ENCODE data around the gene ST6GALNAC2. TPM values are rescaled to one million over a fixed set of nuclear protein-coding genes. Genes with fewer than 3 reads are reported as not detected.
"Not testable (repeated sequence)": the region's sequence is repeated elsewhere in the genome, so short reads cannot be mapped to it uniquely, and the experiment has no call there.

Gene ST6GALNAC2
- total and polyA plus RNA-seq, 5 experiments from 2014 or later, result 0.44 to 1.1 TPM; not detected in 3

DNA sequence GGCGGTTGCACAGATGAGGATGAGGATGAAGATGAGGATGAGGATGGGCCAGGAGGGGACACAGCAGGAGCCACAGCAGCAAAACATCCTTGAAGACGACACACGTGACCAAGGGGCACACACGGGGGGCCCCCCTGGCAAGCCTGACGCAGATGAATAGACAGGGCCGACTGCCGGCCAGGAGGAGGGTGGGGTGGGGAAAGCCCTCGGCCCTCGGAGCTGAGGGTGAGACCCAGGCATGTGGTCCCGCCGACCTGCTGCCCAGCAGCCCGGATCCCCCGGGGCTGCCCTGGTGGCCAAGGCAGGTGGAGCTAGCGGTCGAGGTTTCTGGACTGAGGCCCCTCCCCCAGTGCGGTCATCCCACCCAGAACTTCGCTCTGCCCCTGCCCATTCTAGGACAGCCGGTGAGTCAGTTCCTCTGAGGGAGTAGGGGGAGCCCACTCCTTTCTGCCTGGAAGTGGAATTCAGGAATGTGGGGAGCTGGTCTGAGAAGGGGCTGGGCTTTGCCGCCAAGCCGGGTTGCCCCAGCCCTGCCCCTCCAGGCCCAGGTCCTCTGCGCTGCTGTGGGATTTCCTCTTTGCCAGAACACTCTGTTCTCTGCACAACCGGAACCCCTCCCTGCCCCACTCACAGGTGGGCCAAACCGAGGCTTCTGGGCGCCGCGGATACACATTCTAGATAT is 58.1 kb downstream of the ST6GALNAC2 start:
- H3K27ac Mint-ChIP-seq, result peak overlapping the region; percentile 89 to 99 (median 96)
- peak overlapping the region; percentile 72 to 89 (median 80) for H3K4me3 Mint-ChIP-seq
- H3K27me3 Mint-ChIP-seq, result no peaks in the 10 kb centered on the region
- H3K36me3 Mint-ChIP-seq, result no peaks in the 10 kb centered on the region
- DNase-seq (peak; percentile 50 to 83 (median 68)), ATAC-seq (peak; percentile 78 to 85)
- H3K4me1 Mint-ChIP-seq, result peaks cover 31 to 69% (median 60%) of the 10 kb centered on the region in 4 donors
- POLR2A ChIA-PET, result interaction anchor here (0.5 to 3.6 kb wide), 21 partner anchors 8 to 1259 kb away, joined by 3 to 46 read pairs (median 4); partner anchors contain the start of genes CYGB, JMJD6, METTL23 and PRCD
- no peaks in the 10 kb centered on the region for H3K9me3 Mint-ChIP-seq

DNA sequence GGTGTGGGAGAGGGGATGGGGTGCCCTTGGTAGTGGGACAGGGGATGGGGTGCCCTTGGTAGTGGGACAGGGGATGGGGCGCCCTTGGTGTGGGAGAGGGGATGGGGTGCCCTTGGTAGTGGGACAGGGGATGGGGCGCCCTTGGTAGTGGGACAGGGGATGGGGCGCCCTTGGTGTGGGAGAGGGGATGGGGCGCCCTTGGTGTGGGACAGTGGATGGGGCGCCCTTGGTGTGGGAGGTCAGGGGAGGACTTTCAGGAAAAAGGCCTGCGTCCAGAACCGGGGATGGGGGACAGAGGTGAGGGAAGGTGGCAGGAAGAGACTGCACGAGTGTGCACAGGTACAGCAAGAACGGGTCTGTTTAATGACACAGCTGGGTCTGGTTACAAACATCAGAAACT is 58.6 kb downstream of the ST6GALNAC2 start:
- H3K27me3 Mint-ChIP-seq, ATAC-seq, H3K9me3 Mint-ChIP-seq, H3K36me3 Mint-ChIP-seq: not testable (repeated sequence)
- peak in 1 of 10 donors; percentile 58 for DNase-seq
- POLR2A ChIA-PET, result interaction anchor here (1.0 to 3.6 kb wide), 9 partner anchors 9 to 347 kb away, joined by 3 to 46 read pairs (median 16); partner anchors contain the start of genes CYGB and PRCD
- Mint-ChIP-seq H3K4me1 (peaks cover 31 to 64% (median 57%) of the 10 kb centered on the region in 4 donors), H3K4me3 (peak overlapping the region; percentile 70 to 89 (median 80)), H3K27ac (peak overlapping the region; percentile 87 to 97 (median 95))

DNA sequence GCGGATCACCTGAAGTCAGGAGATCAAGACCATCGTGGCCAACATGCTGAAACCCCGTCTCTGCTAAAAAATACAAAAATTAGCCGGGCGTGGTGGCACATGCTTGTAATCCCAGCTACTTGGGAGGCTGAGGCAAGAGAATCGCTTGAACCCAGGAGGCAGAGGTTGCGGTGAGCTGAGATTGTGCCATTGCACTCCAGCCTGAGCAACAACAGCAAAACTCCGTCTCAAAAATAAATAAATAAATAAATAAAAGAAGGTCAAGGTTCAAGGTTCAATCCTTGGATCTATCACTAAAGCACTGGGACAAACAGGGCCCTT is 60.2 kb downstream of the ST6GALNAC2 start:
- ATAC-seq, H3K27me3 Mint-ChIP-seq, H3K27ac Mint-ChIP-seq, DNase-seq, H3K4me3 Mint-ChIP-seq, H3K9me3 Mint-ChIP-seq, H3K36me3 Mint-ChIP-seq: not testable (repeated sequence)
- peaks cover 27 to 58% (median 49%) of the 10 kb centered on the region in 4 donors for H3K4me1 Mint-ChIP-seq
- POLR2A ChIA-PET, result interaction anchor here (0.7 to 3.7 kb wide), 10 partner anchors 10 to 156 kb away, joined by 3 to 21 read pairs (median 3); no protein-coding TSS in a partner anchor

DNA sequence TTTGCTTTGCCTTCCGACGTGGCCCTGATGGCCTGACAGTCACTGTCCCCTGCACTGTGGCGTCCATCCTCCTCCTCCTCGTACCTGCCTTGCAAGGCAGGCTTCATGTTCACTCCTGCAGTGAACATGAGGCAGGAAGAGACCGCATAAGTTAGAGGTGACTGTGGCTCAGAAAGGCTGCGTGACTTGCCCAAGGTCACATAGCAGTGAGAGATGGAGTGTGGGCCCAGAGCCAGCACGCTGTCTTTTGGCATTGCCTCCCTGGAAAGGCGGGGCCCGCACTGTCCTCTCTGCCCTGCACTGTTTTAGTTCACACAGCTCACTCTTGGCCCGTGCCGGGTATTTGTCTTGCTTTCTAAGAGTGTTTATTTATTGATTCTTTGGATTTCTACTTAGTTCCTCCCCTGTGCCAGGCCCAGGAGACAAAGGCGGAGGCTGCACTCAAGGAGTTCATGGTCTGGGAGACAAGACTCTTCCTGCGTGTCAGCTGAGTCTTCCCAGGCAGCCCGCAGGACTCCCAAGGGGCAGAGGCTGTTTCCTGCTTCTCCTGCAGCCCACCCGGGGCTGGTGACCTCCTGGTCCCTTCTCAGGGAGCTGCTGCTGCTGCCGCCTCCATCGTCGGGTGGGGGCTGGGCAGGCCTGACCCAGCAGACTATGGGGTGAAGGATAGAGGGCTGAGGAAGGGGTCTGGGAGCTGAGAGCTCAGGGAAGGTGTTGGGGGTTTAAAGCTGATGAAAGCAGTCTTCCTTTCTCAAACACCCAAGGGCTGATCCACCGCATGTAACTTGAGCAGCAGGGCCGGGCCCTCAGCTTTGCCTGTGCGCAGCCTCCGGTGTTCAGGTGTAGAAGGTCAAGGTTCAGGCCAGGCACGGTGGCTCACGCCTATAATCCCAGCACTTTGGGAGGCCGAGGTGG is 60.8 kb downstream of the ST6GALNAC2 start:
- ATAC-seq, result no peak
- Mint-ChIP-seq H3K9me3 (no peaks in the 10 kb centered on the region), H3K27me3 (no peaks in the 10 kb centered on the region), H3K4me3 (peak overlapping the region in 3 of 10 donors; percentile 22 to 62 (median 30)), H3K36me3 (no peaks in the 10 kb centered on the region), H3K4me1 (peaks cover 28 to 52% (median 44%) of the 10 kb centered on the region in 4 donors), H3K27ac (peak overlapping the region; percentile 8 to 93 (median 86))
- no peak for DNase-seq
- POLR2A ChIA-PET, result interaction anchor here (0.6 to 3.7 kb wide), 9 partner anchors 9 to 156 kb away, joined by 3 to 21 read pairs (median 3); no protein-coding TSS in a partner anchor

DNA sequence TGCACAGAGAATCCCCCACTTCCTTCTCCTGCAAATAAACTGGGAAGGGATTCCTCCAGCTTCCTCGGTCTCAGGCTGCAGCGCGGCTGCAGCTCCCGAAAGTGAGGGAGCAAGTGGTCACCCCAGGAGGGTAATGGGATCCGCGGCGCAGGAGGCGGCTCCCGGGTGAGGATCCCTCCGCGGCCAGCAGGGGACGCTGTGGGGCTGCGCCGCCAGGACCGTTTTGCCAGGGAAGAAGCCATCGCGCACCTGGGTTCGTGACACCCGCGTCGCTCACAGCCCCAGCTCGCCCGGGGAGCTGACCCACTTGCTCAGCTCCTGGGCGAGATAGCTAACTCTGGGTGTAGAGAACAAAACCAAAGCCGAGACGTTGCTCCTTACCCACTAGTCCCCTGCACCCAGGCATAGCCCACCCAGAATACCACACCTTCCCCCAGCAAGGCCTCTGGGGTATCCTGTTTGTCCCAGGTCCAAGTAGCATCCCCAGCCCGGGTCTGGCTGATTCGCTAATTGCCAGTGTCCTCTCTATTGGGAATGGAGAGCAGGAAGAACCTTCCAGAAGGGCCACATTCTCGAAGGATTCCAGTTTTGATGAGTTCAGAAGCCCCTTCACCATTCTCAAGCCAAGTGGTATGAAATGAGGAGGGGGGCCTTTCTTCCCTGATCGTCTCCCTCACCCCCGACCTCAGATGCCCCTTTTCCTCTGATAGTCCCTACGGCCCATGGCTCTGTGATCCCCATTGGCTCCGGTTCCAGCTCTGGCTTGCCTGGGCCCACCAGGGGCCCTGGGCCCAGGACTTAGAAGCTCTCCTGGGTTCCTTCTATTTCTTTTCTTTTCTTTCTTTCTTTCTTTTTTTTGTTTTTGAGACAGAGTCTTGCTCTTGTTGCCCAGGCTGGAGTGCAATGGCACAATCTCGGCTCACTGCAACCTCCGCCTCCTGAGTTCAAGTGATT is 62.3 kb downstream of the ST6GALNAC2 start:
- POLR2A ChIA-PET, result interaction anchor here (0.7 to 3.7 kb wide), 9 partner anchors 8 to 867 kb away, joined by 3 to 21 read pairs (median 5); no protein-coding TSS in a partner anchor

DNA sequence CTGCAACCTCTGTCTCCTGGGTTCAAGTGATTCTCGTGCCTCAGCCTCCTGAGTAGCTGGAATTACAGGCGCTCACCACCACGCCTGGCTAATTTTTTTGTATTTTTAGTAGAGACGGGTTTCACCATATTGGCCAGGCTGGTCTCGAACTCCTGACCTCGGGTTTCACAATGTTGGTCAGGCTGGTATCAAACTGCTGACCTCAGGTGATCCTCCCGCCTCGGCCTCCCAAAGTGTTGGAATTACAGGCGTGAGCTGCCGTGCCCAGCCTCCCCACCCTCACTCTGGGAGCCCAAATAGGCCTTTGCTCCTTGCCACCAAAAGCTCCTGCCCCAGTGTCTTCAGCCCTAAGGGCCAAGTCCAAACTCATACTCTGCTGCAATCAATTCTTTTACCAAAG is 64.0 kb downstream of the ST6GALNAC2 start:
- Mint-ChIP-seq H3K27ac (peak overlapping the region in 4 of 10 donors; percentile 3 to 70 (median 58)), H3K4me1 (peaks cover 23 to 43% (median 39%) of the 10 kb centered on the region in 4 donors)
- not testable (repeated sequence) for ATAC-seq, H3K27me3 Mint-ChIP-seq, DNase-seq, H3K36me3 Mint-ChIP-seq, H3K9me3 Mint-ChIP-seq, H3K4me3 Mint-ChIP-seq
- POLR2A ChIA-PET, result interaction anchor here (0.7 to 2.5 kb wide), 4 partner anchors 9 to 250 kb away, joined by 3 to 16 read pairs (median 5); no protein-coding TSS in a partner anchor

More for the DNA sequence above, 62.3 kb downstream of the ST6GALNAC2 start:
- Mint-ChIP-seq H3K36me3 (no peaks in the 10 kb centered on the region), H3K4me1 (peaks cover 29 to 51% (median 37%) of the 10 kb centered on the region in 4 donors), H3K27ac (peak overlapping the region; percentile 58 to 96 (median 89)), H3K4me3 (peak overlapping the region in 9 of 10 donors; percentile 31 to 81 (median 61)), H3K27me3 (no peaks in the 10 kb centered on the region), H3K9me3 (no peaks in the 10 kb centered on the region)
- ATAC-seq (peak; percentile 59 to 75), DNase-seq (peak; percentile 63 to 88 (median 80))

DNA sequence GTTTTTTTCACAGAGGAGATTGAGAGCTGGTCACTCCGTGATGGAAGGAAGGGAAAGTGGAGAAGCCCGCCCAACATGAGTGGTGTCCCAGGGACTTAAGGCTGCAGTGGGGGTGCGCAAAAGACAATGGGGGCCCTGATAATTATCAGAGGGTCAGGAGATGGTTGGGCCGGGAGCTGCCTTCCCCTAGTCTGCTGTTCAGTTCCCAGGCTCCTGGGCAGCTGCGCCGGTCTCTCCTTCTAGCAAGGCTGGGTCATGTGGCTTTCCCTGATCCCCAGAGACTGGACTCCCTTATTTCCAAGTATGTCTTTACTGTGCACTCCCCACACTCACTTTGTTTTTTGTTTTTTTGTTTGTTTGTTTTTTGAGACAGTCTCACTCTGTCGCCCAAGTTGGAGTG is 64.4 kb downstream of the ST6GALNAC2 start:
- no peak for DNase-seq
- Mint-ChIP-seq H3K4me3 (no peak overlapping the region), H3K4me1 (peaks cover 23 to 48% (median 40%) of the 10 kb centered on the region in 4 donors), H3K9me3 (no peaks in the 10 kb centered on the region), H3K27me3 (no peaks in the 10 kb centered on the region), H3K27ac (peak overlapping the region in 6 of 10 donors; percentile 25 to 94 (median 74)), H3K36me3 (no peaks in the 10 kb centered on the region)
- no peak for ATAC-seq
- POLR2A ChIA-PET, result interaction anchor here (0.7 to 2.4 kb wide), 3 partner anchors 9 to 249 kb away, joined by 3 to 5 read pairs (median 5); no protein-coding TSS in a partner anchor

DNA sequence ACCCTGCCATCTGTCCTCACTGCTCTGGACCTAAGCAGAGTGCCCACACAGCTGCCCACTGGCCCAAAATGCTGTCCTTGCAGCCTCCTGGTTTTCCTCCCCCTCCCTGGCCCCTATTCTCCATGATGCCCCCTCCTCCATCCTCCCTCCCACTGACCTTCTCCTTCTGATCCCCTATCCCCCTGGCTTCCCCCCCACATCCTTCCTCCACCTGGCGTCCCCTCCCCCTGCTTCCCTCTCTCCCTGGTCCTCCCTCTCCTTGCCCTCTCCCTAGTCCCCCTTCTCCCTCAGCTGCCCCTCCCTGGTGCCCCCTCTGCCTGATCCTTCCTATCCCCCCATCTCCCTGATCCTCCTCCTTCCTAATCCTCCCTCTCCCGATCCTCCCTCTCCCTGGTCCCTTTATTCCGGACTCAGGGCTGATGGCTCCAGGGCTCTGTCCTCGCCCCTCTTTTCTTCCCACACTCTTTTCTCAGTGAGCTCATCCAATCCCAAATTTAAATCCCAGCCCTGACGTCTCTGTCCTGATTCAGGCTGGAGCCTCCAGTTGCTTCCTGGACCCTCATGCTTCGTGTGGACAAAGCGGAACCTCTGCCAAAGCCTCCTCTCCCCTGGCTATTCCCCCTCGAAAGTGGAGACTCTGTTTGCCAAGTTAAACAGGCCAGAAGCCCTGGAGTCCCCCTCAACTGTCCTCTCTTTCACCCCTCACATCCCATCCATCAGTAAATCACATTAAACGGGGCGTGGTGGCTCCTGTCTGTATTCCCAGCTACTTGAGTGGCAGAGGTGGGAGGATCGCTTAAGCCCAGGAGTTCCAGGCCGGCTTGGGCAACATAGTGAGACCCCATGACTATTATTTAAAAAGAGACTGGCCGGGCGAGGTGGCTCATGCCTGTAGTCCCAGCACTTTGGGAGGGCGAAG is 66.4 kb downstream of the ST6GALNAC2 start:
- H3K27me3 Mint-ChIP-seq, result no peaks in the 10 kb centered on the region
- peak overlapping the region in 2 of 10 donors; percentile 4 to 16 for H3K4me3 Mint-ChIP-seq
- ATAC-seq (no peak), DNase-seq (no peak)
- peaks cover 24 to 57% (median 51%) of the 10 kb centered on the region in 4 donors for H3K4me1 Mint-ChIP-seq
- H3K9me3 Mint-ChIP-seq, result no peaks in the 10 kb centered on the region
- H3K36me3 Mint-ChIP-seq, result no peaks in the 10 kb centered on the region
- POLR2A ChIA-PET, result interaction anchor here (0.6 to 1.8 kb wide), 6 partner anchors 9 to 453 kb away, joined by 3 to 12 read pairs (median 4); no protein-coding TSS in a partner anchor
- H3K27ac Mint-ChIP-seq, result peak overlapping the region; percentile 40 to 98 (median 87)

DNA sequence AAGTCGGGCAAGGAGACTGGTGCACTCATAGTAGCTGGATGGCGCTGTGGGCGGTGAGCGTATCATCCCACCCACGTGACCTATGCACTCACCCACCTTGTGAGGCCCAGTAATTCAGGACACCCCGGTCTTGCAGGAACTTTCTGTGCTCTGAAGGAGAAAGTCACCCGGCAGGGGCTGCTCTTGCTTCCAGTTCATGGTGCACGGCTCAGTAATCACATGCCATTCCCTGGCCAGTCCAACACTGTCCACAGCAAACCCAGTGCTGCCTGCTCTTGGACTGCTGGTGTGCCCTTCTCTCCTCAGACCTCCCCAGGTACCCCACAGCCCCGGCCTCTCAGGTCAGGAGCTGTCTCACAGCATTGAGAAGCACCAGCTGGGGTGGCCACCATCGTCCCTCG is 68.0 kb downstream of the ST6GALNAC2 start:
- Mint-ChIP-seq H3K4me1 (peaks cover 23 to 57% (median 54%) of the 10 kb centered on the region in 4 donors), H3K4me3 (peak overlapping the region in 4 of 10 donors; percentile 25 to 45 (median 32)), H3K36me3 (no peaks in the 10 kb centered on the region), H3K27ac (peak overlapping the region; percentile 71 to 98 (median 89)), H3K9me3 (no peaks in the 10 kb centered on the region), H3K27me3 (no peaks in the 10 kb centered on the region)
- no peak for DNase-seq
- POLR2A ChIA-PET, result interaction anchor here (1.6 to 1.8 kb wide), 2 partner anchors 10 kb away, joined by 6 to 12 read pairs; no protein-coding TSS in a partner anchor
- no peak for ATAC-seq
